Measurements from ENCODE around the gene CIPC. TPM values are rescaled to one million over a fixed set of nuclear protein-coding genes. Genes with fewer than 3 reads are reported as not detected.

The CIPC gene
- total and polyA plus RNA-seq, 2 of the 13 experiments (the other 11 are each of a cell fraction or from before 2014, with no cell fraction given): 7.6 to 13.9 TPM

GRCh38 chr14:77097700-77098528, at the start of gene CIPC (continued):
- peak; percentile 83 for TF ChIP-seq MNT (IDR thresholded peaks at IDR 0.05)
- no peak for TF ChIP-seq SRSF9 (IDR thresholded peaks at IDR 0.05; ENCODE audit: borderline replicate concordance, insufficient read depth, low read depth, low read length, poor library complexity, severe bottlenecking)
- TF ChIP-seq EED (CRISPR knock-in tag; IDR thresholded peaks at IDR 0.05): no peak
- TF ChIP-seq HNRNPLL (IDR thresholded peaks at IDR 0.05; ENCODE audit: low read depth, low read length, poor library complexity, severe bottlenecking): peak; percentile 93
- no peak for TF ChIP-seq ZNF775 (CRISPR knock-in tag; IDR thresholded peaks at IDR 0.05; ENCODE audit: borderline replicate concordance)
- peak; percentile 99 for TF ChIP-seq U2AF1 (optimal IDR thresholded peaks at IDR 0.05; ENCODE audit: low read depth, low read length)
- peak; percentile 12; the same call in 1 of the 2 replicates for TF ChIP-seq GLI4 (CRISPR knock-in tag; IDR thresholded peaks at IDR 0.05; ENCODE audit: borderline replicate concordance)
- no peak for TF ChIP-seq PHB2 (IDR thresholded peaks at IDR 0.05; ENCODE audit: partially characterized antibody)
- no peak for TF ChIP-seq ATF6 (CRISPR knock-in tag; conservative IDR thresholded peaks at IDR 0.05)
- no peak for TF ChIP-seq MED13 (CRISPR knock-in tag; IDR thresholded peaks at IDR 0.05)
- TF ChIP-seq CAMTA2 (CRISPR knock-in tag; IDR thresholded peaks at IDR 0.05; ENCODE audit: borderline replicate concordance): no peak
- no peak for TF ChIP-seq ZNF646 (CRISPR knock-in tag; IDR thresholded peaks at IDR 0.05)
- no peak for TF ChIP-seq ZBTB46 (CRISPR knock-in tag; IDR thresholded peaks at IDR 0.05; ENCODE audit: borderline replicate concordance)
- no peak for TF ChIP-seq NCOA1 (CRISPR knock-in tag; IDR thresholded peaks at IDR 0.05)
- TF ChIP-seq FOXK1 (CRISPR knock-in tag; IDR thresholded peaks at IDR 0.05; ENCODE audit: borderline replicate concordance, low read depth): peak; percentile 70
- peak; percentile 28; the same call in 1 of the 2 replicates for TF ChIP-seq ZNF672 (CRISPR knock-in tag; IDR thresholded peaks at IDR 0.05)
